GM19452 (cell line): ENCODE data around the gene FAM83F.
"Not testable (repeated sequence)": the region's sequence is repeated elsewhere in the genome, so short reads cannot be mapped to it uniquely, and the experiment has no call there.

Experiments used
- ATAC-seq: cut with Tn5 transposase; IDR thresholded peaks from one replicate; pipeline ENCODE4 v1.9.1; 2021; ENCODE audit not compliant: unreplicated experiment

The FAM83F gene

DNA sequence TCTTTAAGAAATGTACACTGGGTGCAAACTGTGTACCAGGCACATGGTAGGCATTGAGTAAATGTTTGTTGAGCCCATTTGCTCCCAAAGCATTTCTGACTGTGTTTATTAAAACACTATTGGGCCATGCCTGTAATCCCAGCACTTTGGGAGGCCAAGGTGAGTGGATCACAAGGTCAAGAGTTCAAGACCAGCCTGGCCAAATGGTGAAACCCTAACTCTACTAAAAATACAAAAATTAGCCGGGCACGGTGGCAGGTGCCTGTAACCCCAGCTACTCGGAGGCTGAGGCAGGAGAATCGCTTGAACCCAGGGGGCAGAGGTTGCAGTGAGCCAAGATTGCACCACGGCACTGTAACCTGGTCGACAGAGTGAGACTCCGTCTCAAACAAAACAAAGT, 1.9 kb upstream of the FAM83F start:
- not testable (repeated sequence) for ATAC-seq

DNA sequence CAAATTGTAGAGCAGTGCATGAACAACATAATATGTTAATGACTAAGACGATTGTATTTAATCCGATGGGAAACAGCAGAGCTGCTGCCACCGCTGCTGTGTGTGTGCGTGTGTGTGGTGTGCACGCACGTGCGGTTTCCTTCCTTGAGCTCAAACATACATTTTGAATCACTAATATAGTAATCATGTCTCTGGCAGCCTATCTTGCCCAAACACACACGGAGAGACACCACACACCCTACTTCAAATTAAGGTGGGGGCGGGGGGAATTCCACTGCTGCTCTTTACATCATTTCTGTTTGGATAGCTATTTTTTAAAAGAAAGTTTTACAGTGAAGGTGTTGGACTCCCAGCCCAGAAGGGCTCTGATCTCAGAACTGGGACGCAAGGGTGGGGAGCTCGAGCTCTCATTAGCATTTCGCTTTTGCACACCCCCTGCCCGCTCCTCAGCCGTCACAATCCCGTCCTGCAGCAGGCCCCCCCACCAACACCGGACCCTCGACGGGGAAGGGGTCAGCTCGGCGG, 651 bp upstream of the FAM83F start:
- no peak for ATAC-seq

DNA sequence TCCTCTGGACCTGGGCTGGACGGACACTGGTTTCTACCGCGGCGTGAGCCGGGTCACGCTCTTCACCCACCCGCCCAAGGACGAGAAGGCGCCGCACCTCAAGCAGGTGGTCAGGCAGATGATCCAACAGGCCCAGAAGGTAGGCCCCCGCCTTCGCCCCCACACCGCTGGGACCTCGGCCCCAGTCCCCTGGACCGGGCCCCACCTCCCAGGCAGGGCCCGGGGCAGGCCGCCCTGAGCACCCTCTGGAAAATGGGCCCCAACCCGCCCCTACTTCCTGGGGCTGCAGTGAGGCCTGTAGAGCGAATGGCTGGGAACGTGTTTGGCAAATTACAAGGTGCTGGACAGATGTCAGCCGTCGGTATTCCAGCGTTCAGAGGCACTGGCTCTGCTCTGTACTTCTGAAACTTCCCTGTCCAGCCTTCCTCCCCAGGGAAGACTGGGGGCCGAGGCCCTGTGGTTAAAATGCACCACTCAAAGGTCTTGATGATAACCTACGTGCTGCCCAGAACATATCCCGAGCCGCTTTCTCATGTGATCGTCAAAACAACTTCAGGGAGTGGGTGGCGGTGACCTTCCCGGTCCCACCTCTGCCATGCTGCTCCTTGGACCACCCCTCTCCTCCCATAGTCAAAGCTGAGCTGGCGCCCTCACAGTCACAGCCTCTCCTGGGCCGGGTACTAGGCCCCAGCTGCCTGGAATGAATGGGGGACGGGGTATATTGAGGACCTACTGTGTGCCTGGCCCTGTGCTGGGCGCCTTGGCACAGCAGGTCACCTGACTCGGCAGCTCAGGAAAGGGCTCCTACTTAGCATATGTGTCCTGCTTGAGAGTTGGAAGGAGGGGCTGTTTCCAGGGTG, 869 bp downstream of the FAM83F start:
- ATAC-seq, result no peak

DNA sequence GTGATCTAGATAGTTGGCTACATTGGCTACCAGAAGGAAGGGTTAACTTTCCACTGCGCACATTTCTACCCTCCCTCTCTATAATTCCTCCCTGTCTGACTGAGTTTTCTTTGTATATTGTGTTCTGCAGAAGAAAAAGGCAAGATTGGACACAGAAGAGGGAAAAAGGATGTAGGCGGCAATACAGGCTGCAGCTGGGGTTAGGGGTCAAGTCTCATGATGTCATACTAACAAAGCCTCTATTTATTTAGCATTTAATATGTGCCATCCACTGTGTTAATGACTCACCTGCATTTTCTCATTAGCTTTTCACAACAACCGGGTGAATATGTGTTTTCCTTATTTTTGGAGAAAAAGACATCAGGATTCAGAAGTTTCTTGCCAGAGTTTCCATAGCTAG, 2.0 kb downstream of the FAM83F start:
- no peak for ATAC-seq

DNA sequence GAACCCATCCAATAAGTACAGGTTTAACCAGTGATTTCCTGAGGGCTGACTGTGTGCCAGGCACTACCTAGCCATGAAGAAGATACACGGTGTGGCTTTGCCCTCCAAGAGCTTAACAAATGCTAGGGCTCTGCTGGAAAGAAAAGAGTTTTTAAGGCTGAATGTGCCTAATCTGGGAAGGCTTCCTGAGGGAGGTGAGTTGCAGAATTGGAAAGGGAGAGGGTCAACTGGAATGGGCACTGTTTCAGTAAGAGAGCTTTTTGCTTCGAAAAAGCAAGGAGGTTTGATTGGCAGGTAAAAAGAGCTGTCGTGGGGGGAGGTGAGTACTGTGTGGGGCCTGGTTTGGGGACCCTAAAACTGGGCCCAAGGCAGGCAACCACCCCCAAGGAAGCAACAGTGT, 2.7 kb downstream of the FAM83F start:
- ATAC-seq, result no peak

DNA sequence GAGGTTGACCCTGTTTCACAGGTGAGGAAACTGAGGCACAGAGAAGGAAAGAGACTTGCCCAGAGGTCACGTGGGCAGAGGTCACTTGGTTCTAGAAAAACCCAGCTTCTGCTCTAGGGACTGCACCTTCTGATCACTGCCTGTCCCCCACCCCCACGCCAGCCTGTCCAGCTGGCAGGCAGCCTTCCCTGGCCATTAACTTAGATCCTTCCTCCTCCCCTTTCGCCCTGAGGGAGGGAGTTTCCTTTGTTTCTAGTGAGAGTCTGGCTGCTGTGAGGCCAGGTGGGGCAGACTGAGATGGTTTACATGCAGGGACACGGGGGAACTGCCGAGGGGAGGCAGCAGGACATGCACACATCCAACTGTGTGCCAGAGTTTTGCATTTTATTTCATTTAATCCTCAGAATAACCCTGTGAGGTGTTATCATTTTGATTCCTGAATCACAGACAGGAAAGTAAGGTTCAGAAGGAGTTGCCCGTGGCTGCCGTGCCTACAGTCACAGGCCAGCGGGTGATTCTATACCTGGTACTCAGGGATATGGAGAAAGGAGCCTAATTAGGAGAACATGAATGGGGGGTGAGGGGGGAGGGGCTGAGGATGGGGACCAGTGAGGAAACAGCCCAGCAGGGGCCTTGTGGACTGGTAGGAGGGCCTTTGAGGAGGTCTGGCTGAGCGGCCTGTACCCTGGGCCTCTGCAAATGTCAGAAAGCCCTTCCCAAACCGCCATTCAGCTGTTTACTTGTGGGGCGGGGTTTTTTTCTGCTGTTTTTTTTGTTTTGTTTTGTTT, 3.4 kb downstream of the FAM83F start:
- no peak for ATAC-seq

DNA sequence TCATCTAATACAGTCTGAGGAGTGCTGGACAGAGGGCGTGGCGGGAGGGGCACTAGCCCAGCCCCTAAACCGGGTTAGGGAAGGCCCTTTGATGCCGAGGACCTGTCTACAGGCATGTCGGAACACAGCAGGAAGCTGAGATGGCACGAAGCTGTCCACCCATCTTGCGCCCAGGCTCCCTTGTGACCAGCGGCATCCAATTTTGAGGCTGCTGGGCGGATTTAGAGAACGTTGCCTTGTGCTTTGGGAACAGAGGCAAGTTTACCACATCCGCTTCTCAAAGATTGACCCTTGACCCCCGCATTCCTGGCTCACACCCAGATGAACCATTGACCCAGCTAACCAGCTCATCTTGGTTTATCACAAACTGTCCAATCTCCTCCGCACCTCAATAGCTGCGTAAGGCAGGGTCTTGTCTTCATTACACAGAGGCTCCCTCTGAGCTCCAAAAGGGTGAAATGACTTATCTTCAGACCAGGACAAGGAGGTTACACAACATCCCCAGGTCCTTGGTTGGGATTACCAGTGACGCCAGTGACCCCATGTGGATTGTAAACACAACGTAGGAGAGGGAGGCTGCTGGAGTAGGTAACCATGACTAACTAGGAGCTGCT, 4.5 kb downstream of the FAM83F start:
- ATAC-seq, result no peak

DNA sequence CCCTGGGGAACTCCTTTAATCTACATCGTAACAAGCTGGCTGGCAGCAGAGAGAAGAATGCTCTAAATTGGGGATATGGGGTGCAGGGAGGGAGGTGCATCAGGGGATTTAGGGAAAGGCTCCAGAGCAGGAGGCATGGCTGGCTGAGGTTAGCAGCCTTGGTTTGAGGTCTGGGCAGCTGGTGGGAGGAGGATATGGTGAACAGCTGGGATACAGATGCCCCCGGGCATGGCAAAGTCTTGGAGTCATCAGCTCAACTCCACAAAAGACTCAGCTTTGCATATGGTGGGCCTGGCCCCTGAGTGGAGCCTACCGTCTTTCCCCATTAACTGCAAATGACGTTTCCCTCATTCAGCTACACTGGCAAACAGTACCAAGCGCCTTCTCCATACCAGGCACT, 5.4 kb downstream of the FAM83F start:
- ATAC-seq, result no peak

DNA sequence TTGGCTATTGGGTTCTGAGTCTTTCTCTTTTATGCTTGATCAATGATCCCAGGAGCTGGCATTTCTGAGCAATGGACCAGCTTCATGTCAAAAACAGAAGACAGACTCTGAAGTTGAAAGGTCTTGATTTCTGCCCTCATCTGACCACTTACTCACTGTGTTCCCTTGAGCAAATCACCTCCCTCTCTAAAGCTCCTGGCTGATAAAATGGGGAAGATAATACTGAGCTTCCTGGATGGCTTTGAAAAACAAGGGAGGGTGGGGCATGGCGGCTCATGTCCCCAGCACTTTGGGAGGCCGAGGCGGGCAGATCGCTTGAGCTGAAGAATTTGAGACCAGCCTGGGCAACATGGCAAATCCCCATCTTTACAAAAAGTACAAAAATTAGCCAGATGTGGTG, 6.4 kb downstream of the FAM83F start:
- no peak for ATAC-seq

DNA sequence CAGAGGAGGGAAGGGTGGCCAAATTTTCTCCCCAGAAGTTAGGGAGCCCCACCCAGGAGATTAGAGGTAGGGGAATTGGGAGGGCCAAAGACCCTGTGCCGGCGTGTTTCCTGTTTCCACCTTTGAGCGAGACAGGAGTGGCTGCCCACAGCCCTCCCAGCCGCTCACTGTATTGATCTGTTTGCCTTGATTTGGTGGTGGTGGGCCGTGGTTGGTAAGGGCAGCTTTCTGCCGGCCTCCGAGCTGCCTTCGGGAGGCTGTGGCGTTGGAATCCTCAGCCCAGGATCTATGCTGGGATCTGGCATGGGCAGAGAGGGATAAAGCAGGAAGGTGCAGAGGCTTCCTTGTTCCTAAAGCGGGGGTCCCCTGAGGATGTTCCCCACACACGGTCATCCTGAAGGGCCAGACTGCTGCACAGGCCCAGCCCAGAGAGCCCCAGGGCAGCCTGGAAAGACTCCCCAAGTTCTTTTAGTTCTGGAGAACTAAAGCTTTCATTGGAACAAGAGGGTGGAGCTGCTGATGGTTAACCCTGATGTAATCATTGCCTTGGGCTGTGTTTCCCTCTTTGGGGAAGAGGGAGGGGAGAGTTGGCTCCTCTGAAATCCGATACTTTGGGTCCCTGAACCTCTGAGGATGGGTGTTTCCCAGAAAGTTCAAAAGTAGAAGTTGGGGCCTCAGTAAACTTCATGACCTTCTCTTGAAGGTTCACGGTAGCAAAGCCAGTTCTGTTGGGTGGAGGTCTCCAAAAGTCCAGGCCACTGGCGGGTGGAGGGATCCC, 7.2 kb downstream of the FAM83F start:
- ATAC-seq, result no peak

DNA sequence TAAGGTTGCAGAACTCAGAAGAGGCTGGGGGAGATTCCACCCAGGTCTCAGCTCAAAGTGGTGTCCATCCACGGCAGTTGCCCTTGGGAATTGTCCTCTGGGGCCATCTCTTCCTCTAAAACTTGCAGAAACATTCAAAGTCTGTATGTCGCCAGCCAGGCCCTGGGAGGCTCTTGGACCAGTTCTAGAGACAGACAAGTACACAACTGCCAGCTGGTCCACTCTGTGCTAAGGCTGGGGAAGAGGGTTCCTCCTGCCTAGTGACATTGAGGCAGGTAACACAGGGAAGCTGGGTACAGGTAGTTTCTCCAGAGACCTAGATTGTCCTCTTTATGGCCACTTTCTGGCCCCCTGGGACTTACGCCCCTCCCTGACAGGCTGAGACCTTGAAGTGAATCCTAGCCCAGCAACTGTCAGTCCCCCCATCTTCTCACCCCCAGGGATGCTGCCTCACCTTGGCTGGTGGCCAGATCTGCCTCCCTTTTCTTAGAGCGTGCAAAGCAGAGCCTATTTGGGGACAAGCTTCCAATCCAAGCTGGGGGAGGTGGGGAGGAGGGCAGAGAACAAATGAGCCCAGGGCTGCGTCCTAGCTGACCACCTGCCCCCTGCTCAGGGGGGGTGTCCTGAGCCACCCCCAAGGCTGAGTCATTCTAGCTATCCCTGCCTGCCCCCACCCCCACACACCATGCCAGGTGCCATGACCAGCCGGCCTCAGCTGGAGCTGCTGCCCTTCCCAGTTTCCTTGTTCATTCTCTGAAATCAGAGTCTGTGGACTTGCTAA, 8.4 kb downstream of the FAM83F start:
- no peak for ATAC-seq

DNA sequence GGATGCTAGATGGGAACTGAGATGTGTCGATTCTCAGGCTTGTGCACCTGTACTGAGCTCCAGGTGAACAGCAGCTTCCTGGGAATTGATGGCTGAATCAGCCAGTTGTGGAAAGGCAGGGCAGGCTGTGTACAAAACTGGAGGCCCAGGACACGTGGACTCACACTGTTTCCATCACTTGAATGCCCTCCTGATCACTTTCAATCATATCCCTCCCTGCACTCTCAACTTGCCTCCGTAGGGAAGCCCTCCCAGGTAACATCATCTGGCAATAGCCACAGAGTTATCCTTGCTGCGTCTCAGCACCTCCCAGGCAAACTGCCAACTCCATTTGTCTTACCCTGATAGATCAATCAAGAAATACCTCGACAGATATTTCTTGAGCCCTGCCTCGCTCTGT, 10.1 kb downstream of the FAM83F start:
- no peak for ATAC-seq

DNA sequence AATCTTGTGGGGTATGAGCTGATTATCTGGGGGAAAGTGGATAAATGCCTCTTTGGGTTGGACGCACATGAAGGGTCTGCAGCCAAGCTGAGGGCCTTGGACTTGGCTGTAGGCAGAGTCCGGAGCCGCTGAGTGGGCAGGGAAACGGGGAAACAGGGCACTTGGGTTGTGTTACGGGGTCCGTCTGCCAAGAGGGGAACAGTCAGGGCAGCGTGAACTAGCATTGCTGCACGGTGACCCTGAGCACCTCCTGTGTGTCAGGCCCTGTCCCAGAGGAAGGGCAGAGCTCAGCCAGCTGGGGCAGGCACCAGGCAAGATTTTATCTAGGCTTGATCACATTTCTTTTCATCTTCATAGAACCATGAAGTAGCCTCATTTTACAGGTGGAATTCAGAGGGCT, 11.9 kb downstream of the FAM83F start:
- no peak for ATAC-seq

DNA sequence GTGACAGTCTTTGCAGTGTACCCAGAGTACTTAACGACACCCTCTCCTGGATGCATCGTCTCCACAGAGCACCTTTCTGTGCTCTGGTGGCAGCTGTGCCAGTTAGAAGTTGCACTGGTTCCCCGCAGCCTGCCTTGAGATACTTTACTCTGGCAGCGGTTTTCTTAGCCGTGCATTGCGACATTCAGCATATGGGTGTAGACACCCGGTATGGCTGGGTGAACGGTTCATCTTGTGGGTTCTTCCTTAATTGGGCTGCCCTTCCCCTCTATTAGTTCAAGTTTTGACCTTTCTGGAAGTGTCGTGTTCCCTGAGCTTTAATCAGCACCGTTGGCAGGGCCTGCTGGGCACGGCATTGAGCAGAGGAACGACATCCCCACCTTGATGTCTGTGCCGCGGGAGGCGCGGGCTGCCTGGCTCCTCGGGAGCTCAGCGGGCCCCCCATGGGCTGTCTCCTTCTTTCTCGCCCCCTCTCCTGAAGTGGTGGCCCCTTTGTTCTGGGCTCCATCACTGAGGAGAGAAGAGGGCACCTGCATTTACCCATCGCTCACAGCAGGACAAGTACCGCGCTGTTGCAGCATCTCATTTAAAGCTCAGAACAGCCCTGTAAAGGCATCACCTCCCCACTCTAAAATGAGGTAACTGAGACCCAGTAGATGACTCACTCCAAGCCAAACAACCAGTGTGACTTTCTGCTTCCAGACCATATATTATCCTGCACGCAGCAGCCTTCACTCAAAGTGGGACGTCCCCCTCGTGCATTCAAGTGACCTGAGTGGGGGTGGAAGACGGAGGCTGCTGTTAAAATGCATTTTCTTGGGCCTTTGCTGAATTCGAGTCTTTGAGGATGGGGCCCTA, 13.3 kb downstream of the FAM83F start:
- no peak for ATAC-seq

DNA sequence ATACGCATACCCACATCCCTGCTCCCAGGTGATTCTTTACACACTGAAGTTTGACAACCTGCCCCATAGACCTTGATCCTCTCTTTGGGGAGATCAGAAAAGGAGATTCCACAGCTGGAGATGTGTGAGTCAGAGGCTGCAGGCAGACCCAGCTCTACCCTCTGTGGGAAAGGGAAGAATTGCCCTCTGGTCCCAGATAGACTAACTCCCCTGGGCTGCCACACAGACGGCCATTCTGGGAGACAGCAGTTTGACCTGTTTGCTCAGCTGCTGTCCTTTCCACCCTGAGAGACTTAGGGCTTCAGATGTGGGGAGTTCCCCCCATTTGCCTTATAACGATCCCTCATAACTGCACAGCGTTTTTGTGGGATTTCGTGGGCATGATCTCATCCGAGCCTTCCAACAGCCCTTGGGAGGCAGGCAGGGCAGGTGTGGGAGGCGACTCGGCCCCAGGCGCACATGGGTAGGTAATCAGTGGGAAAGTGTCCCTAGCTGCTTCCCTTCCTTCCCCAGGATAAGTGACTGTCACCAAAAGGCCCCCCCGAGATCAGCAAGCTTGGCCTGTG, 14.1 kb downstream of the FAM83F start:
- ATAC-seq, result no peak

DNA sequence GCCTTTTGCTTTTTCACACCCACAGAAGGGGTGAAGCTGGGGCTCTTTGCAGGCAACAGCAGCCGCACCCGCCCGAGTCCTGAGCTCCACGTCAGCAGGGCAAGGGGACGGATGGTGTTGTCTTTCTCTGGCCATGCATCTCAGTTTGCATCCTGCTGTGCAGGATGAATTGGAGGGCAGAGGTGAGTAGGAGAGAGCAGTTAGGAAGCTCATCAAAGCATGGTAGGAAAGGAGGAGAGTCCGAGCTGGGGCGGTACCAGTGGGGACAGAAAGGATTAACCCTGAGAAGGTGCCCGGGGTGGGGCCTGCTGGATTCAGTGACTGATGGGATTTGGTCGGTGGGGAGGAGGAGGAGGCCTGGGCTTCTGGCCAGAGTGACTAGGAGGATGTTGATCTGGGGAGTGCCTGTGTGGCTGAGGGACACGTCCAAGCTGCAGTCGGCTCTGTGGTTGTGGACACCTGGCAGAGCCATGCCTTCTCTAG, 14.6 kb downstream of the FAM83F start:
- ATAC-seq, result no peak

DNA sequence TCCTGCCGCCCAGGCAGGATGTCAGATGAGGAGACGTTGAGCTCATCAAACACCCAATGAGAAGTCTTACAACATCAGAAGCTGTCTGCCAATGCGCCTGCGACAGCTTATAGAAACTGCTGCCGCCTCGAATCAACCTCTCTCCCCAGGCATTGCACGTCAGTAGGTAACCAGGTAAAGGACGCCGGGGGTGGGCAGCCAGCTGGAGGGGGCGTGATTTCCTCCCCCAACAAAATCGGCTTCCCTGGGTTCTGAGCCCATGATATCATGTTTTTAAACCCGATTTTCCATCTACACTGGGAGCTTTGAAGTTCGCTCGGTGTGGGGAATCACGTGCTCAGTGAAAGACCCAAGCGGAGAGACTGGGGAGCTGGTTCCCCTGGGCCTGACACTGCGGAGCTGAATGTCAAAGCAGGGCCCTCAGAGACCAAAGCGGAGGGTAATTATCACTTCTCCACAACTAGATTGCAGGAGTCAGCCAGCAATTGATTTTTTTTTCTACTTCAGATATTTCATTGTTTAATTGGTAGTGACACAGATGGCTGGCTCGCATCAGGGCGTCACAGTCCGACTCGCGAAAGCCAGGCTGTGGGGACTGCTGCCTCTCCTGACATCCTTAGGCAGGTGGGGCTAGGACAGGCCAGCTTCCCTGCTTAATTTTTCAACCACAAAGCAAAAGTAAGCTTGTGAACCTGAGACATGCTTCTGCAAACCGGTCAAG, 15.4 kb downstream of the FAM83F start:
- no peak for ATAC-seq

DNA sequence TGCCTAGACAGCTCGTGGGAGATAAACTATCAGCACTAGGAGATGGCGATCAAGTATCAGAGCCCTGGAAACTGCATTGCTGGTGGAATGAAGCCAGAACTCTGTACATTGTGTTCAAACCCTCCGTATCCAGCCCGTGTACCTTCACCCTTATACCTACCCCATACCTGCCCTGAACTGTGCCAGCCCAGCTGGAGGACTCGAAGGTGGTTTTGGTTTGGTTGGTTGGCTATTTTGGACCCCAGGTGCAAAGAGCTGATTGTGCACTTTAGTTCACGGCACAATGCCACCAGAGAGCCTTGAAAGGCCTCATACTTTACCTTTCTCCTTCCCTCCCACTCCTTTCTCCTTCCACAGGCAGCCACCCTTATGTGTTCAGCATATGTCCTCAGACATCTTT, 16.0 kb downstream of the FAM83F start:
- no peak for ATAC-seq
